HG02943 (cell line): ENCODE results near the gene DCP1B.
"Not testable (repeated sequence)": the region's sequence is repeated elsewhere in the genome, so short reads cannot be mapped to it uniquely, and the experiment has no call there.

ENCODE experiments used
- ATAC-seq: cut with Tn5 transposase; IDR thresholded peaks from one replicate; pipeline ENCODE4 v1.9.1; 2021; ENCODE audit warnings: mild to moderate bottlenecking, low read depth, moderate library complexity; ENCODE audit not compliant: unreplicated experiment

DCP1B gene

GRCh38 chr12:1978078-1978862, 26.0 kb downstream of the DCP1B start:
- no peak for ATAC-seq

GRCh38 chr12:1977588-1977987, 26.7 kb downstream of the DCP1B start:
- ATAC-seq = no peak

- ATAC-seq = no peak
Observed at GRCh38 chr12:1977109-1977508, 27.1 kb downstream of the DCP1B start.

- ATAC-seq = no peak
Observed at GRCh38 chr12:1974812-1975211, 29.4 kb downstream of the DCP1B start.

- ATAC-seq = no peak
Observed at GRCh38 chr12:1972856-1973317, 31.4 kb downstream of the DCP1B start.

GRCh38 chr12:1972260-1972659, 32.0 kb downstream of the DCP1B start:
- no peak for ATAC-seq

- no peak for ATAC-seq
Observed at GRCh38 chr12:1970331-1970900, 33.8 kb downstream of the DCP1B start.

GRCh38 chr12:1966561-1967226, 37.6 kb downstream of the DCP1B start:
- ATAC-seq = no peak

GRCh38 chr12:1965916-1966315, 38.3 kb downstream of the DCP1B start:
- ATAC-seq = no peak

GRCh38 chr12:1962051-1963020, 41.9 kb downstream of the DCP1B start:
- ATAC-seq = no peak

GRCh38 chr12:1956716-1957115, 47.5 kb downstream of the DCP1B start:
- no peak for ATAC-seq

- no peak for ATAC-seq
Observed at GRCh38 chr12:1949771-1950470, 54.3 kb downstream of the DCP1B start.

- no peak for ATAC-seq
Observed at GRCh38 chr12:1948883-1949282, 55.4 kb downstream of the DCP1B start.

- no peak for ATAC-seq
Observed at GRCh38 chr12:1947081-1947480, 57.2 kb downstream of the DCP1B start.

GRCh38 chr12:1946296-1946695, 58.0 kb downstream of the DCP1B start:
- no peak for ATAC-seq

GRCh38 chr12:1945502-1945901, 58.8 kb downstream of the DCP1B start:
- ATAC-seq = not testable (repeated sequence)

GRCh38 chr12:1939801-1940607, 64.3 kb downstream of the DCP1B start:
- no peak for ATAC-seq

GRCh38 chr12:1939331-1939730, 64.9 kb downstream of the DCP1B start:
- no peak for ATAC-seq
